OCI-LY1 (cell line): ENCODE results near the gene GGA2.
"Not testable (repeated sequence)": the region's sequence is repeated elsewhere in the genome, so short reads cannot be mapped to it uniquely, and the experiment has no call there.

Experiments
- H2AFZ ChIP-seq: fragments of 200-600 bp; sonication (generic), shearing (Covaris generic); 2 replicates; pipeline ENCODE4 v1.6.0; 2014; ENCODE audit warnings: antibody characterized with exemption, mild to moderate bottlenecking, low read length
- H3F3A ChIP-seq: fragments of 200-600 bp; sonication (generic), shearing (Covaris generic); 2 replicates; pipeline ENCODE4 v1.6.0; 2014; ENCODE audit warnings: mild to moderate bottlenecking, antibody characterized with exemption, low read length, moderate library complexity; ENCODE audit not compliant: insufficient read depth
- H3K27ac ChIP-seq: fragments of 200-600 bp; sonication (generic); 2 replicates; pipeline ENCODE4 v1.5.1; 2014; ENCODE audit warnings: low read length, mixed run types, mild to moderate bottlenecking, low read depth; ENCODE audit not compliant: poor library complexity, severe bottlenecking
- H3K27me3 ChIP-seq: fragments of 200-600 bp; sonication (generic); 2 replicates; pipeline ENCODE4 v1.6.0; 2014; ENCODE audit warnings: antibody characterized with exemption, mild to moderate bottlenecking, low read length, moderate library complexity; ENCODE audit not compliant: insufficient read depth
- H3K36me3 ChIP-seq: fragments of 200-600 bp; sonication (generic); 2 replicates; pipeline ENCODE4 v1.6.1; 2014; ENCODE audit warnings: mild to moderate bottlenecking, antibody characterized with exemption, low read length, moderate library complexity, mixed read lengths; ENCODE audit not compliant: insufficient read depth
- H3K4me1 ChIP-seq: fragments of 200-600 bp; sonication (generic); 2 replicates; pipeline ENCODE4 v1.5.1; 2014; ENCODE audit warnings: mild to moderate bottlenecking, low read length, moderate library complexity; ENCODE audit not compliant: insufficient read depth, severe bottlenecking
- H3K4me2 ChIP-seq: fragments of 200-600 bp; sonication (generic), shearing (Covaris generic); 2 replicates; pipeline ENCODE4 v1.6.1; 2014; ENCODE audit warnings: low read length
- H3K4me3 ChIP-seq: fragments of 200-600 bp; sonication (generic); 2 replicates; pipeline ENCODE4 v1.5.1; 2014; ENCODE audit warnings: low read length, low read depth, mild to moderate bottlenecking, mixed read lengths; ENCODE audit not compliant: poor library complexity, severe bottlenecking
- H3K79me2 ChIP-seq: fragments of 200-600 bp; shearing (Covaris generic); 2 replicates; pipeline ENCODE4 v1.6.1; 2016; ENCODE audit warnings: mixed run types, low read length, mixed read lengths; ENCODE audit not compliant: insufficient read depth
- H3K9ac ChIP-seq: fragments of 200-600 bp; sonication (generic), shearing (Covaris generic); 2 replicates; pipeline ENCODE4 v1.6.1; 2014; ENCODE audit warnings: mild to moderate bottlenecking, low read length, mixed read lengths
- H3K9me2 ChIP-seq: fragments of 200-600 bp; sonication (generic), shearing (Covaris generic); 2 replicates; pipeline ENCODE4 v1.6.1; 2014; ENCODE audit warnings: low read depth, mild to moderate bottlenecking, low read length, mixed read lengths
- H3K9me3 ChIP-seq: fragments of 200-600 bp; shearing (Covaris generic); 2 replicates; pipeline ENCODE4 v1.6.1; 2014; ENCODE audit warnings: low read length, mixed read lengths
- H4K20me1 ChIP-seq: fragments of 200-600 bp; sonication (generic), shearing (Covaris generic); 2 replicates; pipeline ENCODE4 v1.6.0; 2016; ENCODE audit warnings: mild to moderate bottlenecking, low read length; ENCODE audit not compliant: insufficient read depth
- CTCF ChIP-seq: fragments of 200-600 bp; sonication (generic), shearing (Covaris generic); IDR thresholded peaks from 2 replicates; pipeline ENCODE4 v1.5.1; 2017; ENCODE audit warnings: mild to moderate bottlenecking, antibody characterized with exemption, low read length, moderate library complexity, mixed read lengths
- EZH2 ChIP-seq: fragments of 200-600 bp; sonication (generic), shearing (Covaris generic); IDR thresholded peaks from 2 replicates; pipeline ENCODE4 v1.8.0; 2017; ENCODE audit warnings: borderline replicate concordance, mixed run types, mild to moderate bottlenecking, antibody characterized with exemption, low read length, moderate library complexity, mixed read lengths

Gene GGA2

GRCh38 chr16:23544436-23544835 is 34.1 kb upstream of the GGA2 start:
- Histone ChIP-seq H3K27ac (no peak overlapping the region), H3K4me3 (no peak overlapping the region), H2AFZ (no peak overlapping the region), H3K79me2 (no peaks in the 10 kb centered on the region), H3K9ac (no peak overlapping the region), H3K4me1 (no peaks in the 10 kb centered on the region), H3K9me2 (no peaks in the 10 kb centered on the region), H3K36me3 (peaks cover 82% of the 10 kb centered on the region), H3K9me3 (no peaks in the 10 kb centered on the region), H3F3A (no peaks in the 10 kb centered on the region), H3K4me2 (no peak overlapping the region), H3K27me3 (no peaks in the 10 kb centered on the region), H4K20me1 (no peaks in the 10 kb centered on the region)
- TF ChIP-seq CTCF (no peak), EZH2 (no peak)

- H3K27ac ChIP-seq, H2AFZ ChIP-seq, H3K4me3 ChIP-seq, H3K79me2 ChIP-seq, H3K4me1 ChIP-seq, H3K9me2 ChIP-seq, H3K9me3 ChIP-seq, H3K4me2 ChIP-seq, H3F3A ChIP-seq, H3K9ac ChIP-seq, H4K20me1 ChIP-seq, H3K27me3 ChIP-seq: not testable (repeated sequence)
- peaks cover 81% of the 10 kb centered on the region for H3K36me3 ChIP-seq
Observed at GRCh38 chr16:23540817-23541178, 30.5 kb upstream of the GGA2 start.

GRCh38 chr16:23539984-23540816 is 29.9 kb upstream of the GGA2 start:
- H3K4me1 ChIP-seq = no peaks in the 10 kb centered on the region
- no peak overlapping the region for H3K4me3 ChIP-seq
- H3K27me3 ChIP-seq = no peaks in the 10 kb centered on the region
- no peak overlapping the region for H3K9ac ChIP-seq
- H3F3A ChIP-seq = no peaks in the 10 kb centered on the region
- no peak overlapping the region for H2AFZ ChIP-seq
- no peaks in the 10 kb centered on the region for H3K79me2 ChIP-seq
- no peaks in the 10 kb centered on the region for H3K9me2 ChIP-seq
- H3K27ac ChIP-seq = no peak overlapping the region
- no peaks in the 10 kb centered on the region for H3K9me3 ChIP-seq
- peaks cover 81% of the 10 kb centered on the region for H3K36me3 ChIP-seq
- TF ChIP-seq CTCF (no peak), EZH2 (no peak)
- H3K4me2 ChIP-seq = no peak overlapping the region
- no peaks in the 10 kb centered on the region for H4K20me1 ChIP-seq

GRCh38 chr16:23538919-23539278 is 28.6 kb upstream of the GGA2 start:
- Histone ChIP-seq H2AFZ (no peak overlapping the region), H3K27me3 (no peaks in the 10 kb centered on the region), H3K4me1 (no peaks in the 10 kb centered on the region), H3K9ac (no peak overlapping the region), H3K9me3 (no peaks in the 10 kb centered on the region), H3K79me2 (no peaks in the 10 kb centered on the region), H3F3A (no peaks in the 10 kb centered on the region), H3K4me2 (no peak overlapping the region), H4K20me1 (no peaks in the 10 kb centered on the region), H3K27ac (no peak overlapping the region), H3K9me2 (no peaks in the 10 kb centered on the region), H3K36me3 (peaks cover 81% of the 10 kb centered on the region), H3K4me3 (no peak overlapping the region)
- TF ChIP-seq CTCF (no peak), EZH2 (no peak)
